Kidney epithelial cell (primary cell): ENCODE results near the gene DESI2. TPM values are rescaled to one million over a fixed set of nuclear protein-coding genes. Genes with fewer than 3 reads are reported as not detected.

Source experiments
- DNase-seq: peaks from one replicate; pipeline ENCODE4 v3.0.0-alpha.2; 2010; ENCODE audit warnings: low read depth
- H3K27me3 ChIP-seq: 2 replicates; pipeline ENCODE4 v1.6.0; 2011; ENCODE audit warnings: low read length; ENCODE audit not compliant: control insufficient read depth, insufficient read depth
- H3K36me3 ChIP-seq: 2 replicates; pipeline ENCODE4 v1.5.1; 2011; ENCODE audit warnings: low read length; ENCODE audit not compliant: control insufficient read depth, insufficient read depth
- H3K4me3 ChIP-seq: 2 replicates; pipeline ENCODE4 v1.5.1; 2011; ENCODE audit warnings: low read depth, mild to moderate bottlenecking, control low read depth, low read length
- CTCF ChIP-seq: IDR thresholded peaks from 2 replicates; pipeline ENCODE4 v1.5.1; 2011; ENCODE audit warnings: mild to moderate bottlenecking, moderate library complexity, low read length, control low read depth, inconsistent platforms; ENCODE audit not compliant: insufficient read depth, poor library complexity, severe bottlenecking
- total RNA-seq: library from RNA; depleted of rRNA; stranded (reverse); fragments of >200 nt; gene quantifications from 2 replicates; pipeline ENCODE4 v1.2.3, GENCODE V29; 2015

DESI2 gene
- total RNA-seq, 1 donor from 2014 or later = 53.2 TPM

- H3K36me3 ChIP-seq = no peaks in the 10 kb centered on the region
- no peak for DNase-seq
- H3K27me3 ChIP-seq = no peaks in the 10 kb centered on the region
- H3K4me3 ChIP-seq = no peak overlapping the region
- TF ChIP-seq CTCF = no peak
Observed at GRCh38 chr1:244702620-244703019, 49.7 kb downstream of the DESI2 start.

GRCh38 chr1:244704107-244704506 is 51.2 kb downstream of the DESI2 start:
- no peak for TF ChIP-seq CTCF
- no peak overlapping the region for H3K4me3 ChIP-seq
- no peaks in the 10 kb centered on the region for H3K36me3 ChIP-seq
- no peak for DNase-seq
- no peaks in the 10 kb centered on the region for H3K27me3 ChIP-seq

- H3K27me3 ChIP-seq = no peaks in the 10 kb centered on the region
- TF ChIP-seq CTCF = no peak
- DNase-seq = no peak
- H3K4me3 ChIP-seq = no peak overlapping the region
- H3K36me3 ChIP-seq = no peaks in the 10 kb centered on the region
Observed at GRCh38 chr1:244705261-244706234, 52.6 kb downstream of the DESI2 start.

- TF ChIP-seq CTCF = no peak
- Histone ChIP-seq H3K4me3 (no peak overlapping the region), H3K27me3 (no peaks in the 10 kb centered on the region), H3K36me3 (no peaks in the 10 kb centered on the region)
- DNase-seq = no peak
Observed at GRCh38 chr1:244709076-244709475, 56.1 kb downstream of the DESI2 start.

GRCh38 chr1:244709476-244710368 is 56.8 kb downstream of the DESI2 start:
- H3K27me3 ChIP-seq = no peaks in the 10 kb centered on the region
- DNase-seq = no peak
- no peak for TF ChIP-seq CTCF

More at GRCh38 chr1:244709476-244710368, 56.8 kb downstream of the DESI2 start:
- H3K4me3 ChIP-seq = no peak overlapping the region
- H3K36me3 ChIP-seq = no peaks in the 10 kb centered on the region
